Retina (tissue), 1 donor: ENCODE data around the gene ARF3.

ENCODE experiments used
- DNase-seq: peaks from one replicate; pipeline ENCODE4 v3.0.0-alpha.2; 2016

Gene ARF3

DNA sequence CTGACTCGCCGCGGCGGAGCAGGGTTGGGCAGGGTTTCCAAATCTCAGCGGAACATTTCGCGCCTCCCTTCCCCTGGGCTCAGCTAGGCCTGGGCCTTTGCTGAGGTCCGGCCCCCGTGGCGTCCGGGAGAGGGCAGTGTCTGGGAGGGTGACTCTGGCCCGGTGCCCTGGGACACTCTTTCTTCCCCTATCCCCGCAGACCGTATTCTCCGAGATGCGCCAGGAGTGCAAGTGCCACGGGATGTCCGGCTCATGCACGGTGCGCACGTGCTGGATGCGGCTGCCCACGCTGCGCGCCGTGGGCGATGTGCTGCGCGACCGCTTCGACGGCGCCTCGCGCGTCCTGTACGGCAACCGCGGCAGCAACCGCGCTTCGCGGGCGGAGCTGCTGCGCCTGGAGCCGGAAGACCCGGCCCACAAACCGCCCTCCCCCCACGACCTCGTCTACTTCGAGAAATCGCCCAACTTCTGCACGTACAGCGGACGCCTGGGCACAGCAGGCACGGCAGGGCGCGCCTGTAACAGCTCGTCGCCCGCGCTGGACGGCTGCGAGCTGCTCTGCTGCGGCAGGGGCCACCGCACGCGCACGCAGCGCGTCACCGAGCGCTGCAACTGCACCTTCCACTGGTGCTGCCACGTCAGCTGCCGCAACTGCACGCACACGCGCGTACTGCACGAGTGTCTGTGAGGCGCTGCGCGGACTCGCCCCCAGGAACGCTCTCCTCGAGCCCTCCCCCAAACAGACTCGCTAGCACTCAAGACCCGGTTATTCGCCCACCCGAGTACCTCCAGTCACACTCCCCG is 23.9 kb upstream of the ARF3 start:
- DNase-seq, result peak; percentile 71

DNA sequence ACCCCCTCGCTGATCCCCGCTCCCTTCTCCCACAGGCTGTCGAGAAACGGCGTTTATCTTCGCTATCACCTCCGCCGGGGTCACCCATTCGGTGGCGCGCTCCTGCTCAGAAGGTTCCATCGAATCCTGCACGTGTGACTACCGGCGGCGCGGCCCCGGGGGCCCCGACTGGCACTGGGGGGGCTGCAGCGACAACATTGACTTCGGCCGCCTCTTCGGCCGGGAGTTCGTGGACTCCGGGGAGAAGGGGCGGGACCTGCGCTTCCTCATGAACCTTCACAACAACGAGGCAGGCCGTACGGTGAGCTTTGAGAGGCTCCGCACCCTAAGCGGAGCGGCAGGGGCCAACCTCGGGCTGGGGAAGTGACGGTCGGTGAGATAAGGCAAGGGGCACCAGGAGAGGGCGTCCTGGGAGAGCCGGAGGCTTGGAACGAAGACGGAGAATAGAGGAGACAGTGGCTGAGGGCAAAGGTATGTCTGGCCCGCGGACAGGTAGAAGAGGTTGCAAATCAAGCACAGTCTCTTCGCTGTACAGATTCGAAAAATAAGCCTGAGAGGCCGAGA is 23.2 kb upstream of the ARF3 start:
- DNase-seq, result peak; percentile 55

DNA sequence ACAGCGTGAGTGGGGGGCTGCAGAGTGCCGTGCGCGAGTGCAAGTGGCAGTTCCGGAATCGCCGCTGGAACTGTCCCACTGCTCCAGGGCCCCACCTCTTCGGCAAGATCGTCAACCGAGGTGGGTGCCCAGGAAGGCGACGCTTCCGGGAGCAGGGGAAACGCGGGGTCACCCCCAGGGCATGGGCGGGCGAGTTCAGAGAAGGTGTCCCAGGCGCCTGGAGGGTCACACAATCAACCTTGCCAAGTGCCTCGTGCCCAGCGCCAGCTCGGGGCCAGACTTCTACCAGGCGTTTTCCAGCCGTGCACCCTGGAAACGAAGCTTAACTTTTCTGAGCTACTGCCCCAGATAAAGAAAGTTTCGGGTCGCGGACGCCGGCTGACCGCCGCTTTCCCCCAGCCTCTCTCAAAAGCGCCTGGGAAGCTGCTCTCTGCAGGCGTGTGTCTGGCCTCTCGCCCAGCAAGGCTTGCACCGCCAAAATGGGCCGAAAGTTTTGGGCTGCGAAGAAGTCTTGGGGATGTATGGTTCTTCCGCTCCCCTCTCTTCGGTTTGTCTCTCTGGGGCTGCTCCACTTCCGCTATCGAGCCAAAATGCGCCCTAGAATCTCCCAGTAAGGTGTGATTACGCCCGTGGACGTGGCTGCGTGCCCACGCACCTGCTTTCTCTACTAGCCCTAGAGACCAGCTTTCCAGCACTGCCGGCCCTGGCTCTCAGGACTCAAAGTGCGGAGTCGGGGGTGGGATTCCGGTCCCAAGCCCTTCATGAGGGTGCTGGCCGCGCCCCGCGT is 22.5 kb upstream of the ARF3 start:
- DNase-seq, result peak; percentile 52

- peak; percentile 60 for DNase-seq
These were observed 21.7 kb upstream of the ARF3 start for GRCh38 chr12:48978741-48979601.

DNA sequence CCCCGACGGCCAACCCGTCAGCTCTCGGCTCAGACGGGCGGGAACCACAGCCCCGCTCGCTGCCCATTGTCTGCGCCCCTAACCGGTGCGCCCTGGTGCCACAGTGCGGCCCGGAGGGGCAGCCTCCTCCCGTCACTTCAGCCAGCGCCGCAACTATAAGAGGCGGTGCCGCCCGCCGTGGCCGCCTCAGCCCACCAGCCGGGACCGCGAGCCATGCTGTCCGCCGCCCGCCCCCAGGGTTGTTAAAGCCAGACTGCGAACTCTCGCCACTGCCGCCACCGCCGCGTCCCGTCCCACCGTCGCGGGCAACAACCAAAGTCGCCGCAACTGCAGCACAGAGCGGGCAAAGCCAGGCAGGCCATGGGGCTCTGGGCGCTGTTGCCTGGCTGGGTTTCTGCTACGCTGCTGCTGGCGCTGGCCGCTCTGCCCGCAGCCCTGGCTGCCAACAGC is 21.0 kb upstream of the ARF3 start, which contains the start of gene WNT1:
Gene WNT1, plus strand, starts transcription at position 32 of the 450 bp plus-strand sequence. Its CDS starts 329 bp downstream, at position 361.
- no peak for DNase-seq

DNA sequence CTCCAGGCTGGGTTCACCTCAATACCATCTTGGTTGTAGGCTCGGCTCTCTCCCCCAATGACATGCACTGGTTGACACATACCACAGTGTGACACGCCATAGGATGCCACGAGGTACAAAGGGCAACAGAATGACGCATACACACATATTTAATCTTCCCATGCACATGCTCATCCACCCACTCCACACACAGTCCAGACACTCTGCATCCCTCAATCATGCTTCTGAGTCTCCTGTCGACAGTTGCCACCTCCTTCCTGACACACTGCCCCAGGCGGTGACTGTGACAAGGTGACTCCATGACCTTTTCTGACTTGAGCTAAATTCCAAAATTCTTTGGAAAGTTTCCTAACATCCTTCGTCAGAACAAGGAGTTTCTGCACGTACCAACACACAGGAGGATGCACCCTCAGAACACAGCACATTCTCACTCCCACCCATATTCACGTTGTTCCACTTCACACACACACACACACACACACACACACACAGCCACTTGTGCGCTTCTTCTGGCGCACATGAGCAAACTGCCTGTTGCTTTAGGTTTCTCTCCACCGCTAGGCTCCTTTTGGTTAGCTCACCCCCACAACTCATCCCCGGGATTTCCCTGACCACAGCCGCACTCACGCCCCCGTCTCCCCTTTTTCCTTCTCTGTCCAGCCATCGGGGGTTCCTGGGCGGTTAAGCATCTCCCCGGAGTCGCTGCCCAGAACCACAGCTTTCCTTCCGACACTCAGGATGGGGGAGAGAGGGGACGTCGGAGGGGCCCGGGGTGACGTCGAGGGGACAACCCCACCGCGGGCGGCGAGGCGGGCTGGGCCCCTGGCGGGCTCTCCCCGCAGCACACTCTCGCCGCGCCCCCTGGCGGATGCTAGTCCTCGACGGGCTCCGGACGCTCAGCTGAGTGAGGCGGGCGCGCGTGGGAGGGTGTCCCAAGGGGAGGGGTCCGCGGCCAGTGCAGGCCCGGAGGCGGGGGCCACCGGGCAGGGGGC is 20.3 kb upstream of the ARF3 start:
- peak; percentile 36 for DNase-seq

- peak; percentile 76 for DNase-seq
These were observed 16.8 kb upstream of the ARF3 start for GRCh38 chr12:48973941-48974673.

- DNase-seq, result no peak
These were observed 16.2 kb upstream of the ARF3 start for GRCh38 chr12:48973531-48973930.

- DNase-seq, result no peak
These were observed 15.7 kb upstream of the ARF3 start for GRCh38 chr12:48972952-48973483.

- DNase-seq, result no peak
These were observed 15.1 kb upstream of the ARF3 start for GRCh38 chr12:48972213-48972951.

- DNase-seq, result no peak
These were observed 13.5 kb upstream of the ARF3 start for GRCh38 chr12:48970702-48971334.

- DNase-seq, result peak; percentile 74
These were observed 12.8 kb upstream of the ARF3 start for GRCh38 chr12:48969833-48970701.

GRCh38 chr12:48969160-48969771 is 12.0 kb upstream of the ARF3 start:
- DNase-seq, result no peak

- no peak for DNase-seq
These were observed 11.2 kb upstream of the ARF3 start for GRCh38 chr12:48968467-48968866.

- no peak for DNase-seq
These were observed 10.7 kb upstream of the ARF3 start for GRCh38 chr12:48967991-48968390.

GRCh38 chr12:48966177-48966895 is 9.0 kb upstream of the ARF3 start:
- peak; percentile 36 for DNase-seq
